GM13977 (cell line): Measurements from ENCODE around the gene ZNF677.
"Not testable (repeated sequence)": the region's sequence is repeated elsewhere in the genome, so short reads cannot be mapped to it uniquely, and the experiment has no call there.

Source experiments
- DNase-seq: peaks from one replicate; pipeline ENCODE4 v3.0.0; 2012; ENCODE audit warnings: low spot score
- in situ Hi-C: fragments of 300-500 bp; cut with MboI; formaldehyde crosslinking; loops from one replicate; pipeline ENCODE4 v1.12.0; 2022; ENCODE audit warnings: low sequenced_read_pairs, low pct_unique_long_range_greater_than_20kb, mixed read lengths, inconsistent platforms; ENCODE audit not compliant: unreplicated experiment
- TF ChIP-seq, protein P1 (sequence below): IDR thresholded peaks from 2 replicates; pipeline ENCODE4 v1.5.1; 2012; ENCODE audit warnings: mild to moderate bottlenecking, control low read depth; ENCODE audit not compliant: insufficient read depth; ENCODE audit errors: extremely low read depth, missing control alignments

ZNF677 gene

DNA sequence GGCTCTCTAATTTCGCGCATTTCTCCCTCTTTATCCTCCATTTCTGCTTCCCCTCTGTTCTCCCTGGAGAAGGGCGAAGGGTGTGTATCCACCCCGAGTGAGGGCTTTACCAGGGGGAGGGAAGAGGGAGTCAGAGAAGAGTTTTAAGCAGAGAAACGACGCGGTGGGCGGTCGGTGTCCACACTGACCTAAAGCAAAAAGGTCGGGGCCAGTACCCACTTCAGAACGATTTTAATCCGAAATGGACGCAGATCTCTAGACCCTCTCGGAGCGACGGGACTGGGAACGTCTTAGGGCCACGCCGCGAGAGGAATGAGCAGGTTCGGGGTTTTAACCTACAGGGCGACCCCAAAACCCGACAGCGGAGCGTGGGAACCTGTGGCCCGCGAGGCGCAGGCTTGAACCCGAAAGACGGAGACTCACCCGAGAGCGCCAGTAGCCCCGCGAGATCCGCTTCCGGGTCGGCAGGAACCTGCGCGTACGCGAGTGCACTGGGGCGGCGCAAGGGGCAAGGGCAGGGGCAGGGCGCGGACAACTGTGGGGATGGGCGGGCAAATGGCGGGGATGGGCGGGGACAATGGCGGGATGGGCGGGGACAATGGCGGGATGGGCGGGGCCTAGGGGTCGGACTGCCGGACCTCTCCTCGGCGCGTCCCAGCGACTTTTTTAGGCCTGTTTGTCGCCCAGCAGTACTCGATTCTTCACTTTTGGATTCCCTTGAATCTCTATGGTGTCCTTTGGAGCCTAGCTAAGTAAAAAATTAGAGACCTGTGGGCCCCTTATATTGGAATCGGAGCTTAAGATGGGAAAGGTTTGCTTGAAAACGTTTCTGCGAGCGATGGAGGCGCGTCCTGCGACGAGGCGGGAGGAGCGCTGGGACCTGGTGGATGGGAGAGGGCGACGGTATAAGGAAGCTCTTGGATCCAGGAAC lies at the start of gene ZNF677:
Gene ZNF677 (minus strand): TSS at position 463 of the 931 bp plus-strand sequence. CDS start 3,323 bp downstream, outside the sequence.
- DNase-seq, result peak; percentile 76
- in situ Hi-C loops, result no loop called here
- TF ChIP-seq, protein P1, sequence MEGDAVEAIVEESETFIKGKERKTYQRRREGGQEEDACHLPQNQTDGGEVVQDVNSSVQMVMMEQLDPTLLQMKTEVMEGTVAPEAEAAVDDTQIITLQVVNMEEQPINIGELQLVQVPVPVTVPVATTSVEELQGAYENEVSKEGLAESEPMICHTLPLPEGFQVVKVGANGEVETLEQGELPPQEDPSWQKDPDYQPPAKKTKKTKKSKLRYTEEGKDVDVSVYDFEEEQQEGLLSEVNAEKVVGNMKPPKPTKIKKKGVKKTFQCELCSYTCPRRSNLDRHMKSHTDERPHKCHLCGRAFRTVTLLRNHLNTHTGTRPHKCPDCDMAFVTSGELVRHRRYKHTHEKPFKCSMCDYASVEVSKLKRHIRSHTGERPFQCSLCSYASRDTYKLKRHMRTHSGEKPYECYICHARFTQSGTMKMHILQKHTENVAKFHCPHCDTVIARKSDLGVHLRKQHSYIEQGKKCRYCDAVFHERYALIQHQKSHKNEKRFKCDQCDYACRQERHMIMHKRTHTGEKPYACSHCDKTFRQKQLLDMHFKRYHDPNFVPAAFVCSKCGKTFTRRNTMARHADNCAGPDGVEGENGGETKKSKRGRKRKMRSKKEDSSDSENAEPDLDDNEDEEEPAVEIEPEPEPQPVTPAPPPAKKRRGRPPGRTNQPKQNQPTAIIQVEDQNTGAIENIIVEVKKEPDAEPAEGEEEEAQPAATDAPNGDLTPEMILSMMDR, result no peak

DNA sequence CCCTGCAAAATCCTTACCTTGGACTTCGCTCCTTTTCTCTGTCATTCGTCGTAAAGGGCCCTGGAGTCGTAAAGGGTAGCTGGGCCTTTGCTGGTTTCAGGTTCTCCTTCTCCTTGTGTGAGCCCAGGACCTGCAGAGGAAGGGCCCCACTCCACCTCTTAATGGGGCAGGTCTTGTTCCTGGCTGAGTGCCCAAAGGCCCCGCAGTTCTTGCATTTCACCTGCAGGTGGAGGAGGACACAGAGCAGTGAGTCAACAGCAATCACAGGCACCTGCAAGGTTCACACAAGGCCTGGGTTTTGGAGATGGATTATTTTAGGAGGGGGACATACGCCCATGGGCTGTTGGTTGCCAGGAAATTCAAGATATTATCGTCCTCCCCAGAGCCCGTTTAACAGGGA lies 46.7 kb upstream of the ZNF677 start:
- DNase-seq, in situ Hi-C loops: not testable (repeated sequence)

DNA sequence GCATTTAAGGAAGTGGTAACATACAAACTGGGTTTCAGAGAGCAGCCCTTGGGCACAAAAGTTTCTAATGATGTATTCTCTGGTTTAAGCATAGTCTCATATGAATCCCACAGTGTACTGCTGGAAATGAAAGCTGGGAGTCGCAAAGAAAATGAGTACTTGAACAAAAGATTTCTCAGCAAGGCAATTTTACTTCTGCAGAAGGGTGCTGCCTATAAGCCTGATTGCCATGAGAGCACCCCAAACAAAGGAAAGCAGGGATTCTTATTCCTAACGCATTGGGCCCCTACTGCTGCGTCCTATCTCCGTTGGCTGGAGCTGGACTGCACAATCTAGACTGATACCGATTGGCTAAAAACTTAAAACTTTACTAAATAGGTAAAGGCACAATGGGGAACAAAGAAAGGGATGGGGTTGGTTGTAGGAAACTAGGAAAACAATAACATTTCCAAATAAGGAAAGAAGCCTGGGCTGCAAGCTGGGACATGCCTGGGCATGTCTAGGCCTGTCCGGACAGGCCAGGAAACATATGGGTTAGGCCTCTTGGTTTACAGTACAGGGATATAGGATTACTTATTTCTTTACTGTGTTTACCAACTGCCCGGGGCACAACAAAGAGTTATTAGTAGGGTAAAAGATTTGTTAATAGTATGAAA lies 40.2 kb upstream of the ZNF677 start:
- TF ChIP-seq, protein P1, result no peak
- DNase-seq, result no peak
- in situ Hi-C loops, result no loop called here

DNA sequence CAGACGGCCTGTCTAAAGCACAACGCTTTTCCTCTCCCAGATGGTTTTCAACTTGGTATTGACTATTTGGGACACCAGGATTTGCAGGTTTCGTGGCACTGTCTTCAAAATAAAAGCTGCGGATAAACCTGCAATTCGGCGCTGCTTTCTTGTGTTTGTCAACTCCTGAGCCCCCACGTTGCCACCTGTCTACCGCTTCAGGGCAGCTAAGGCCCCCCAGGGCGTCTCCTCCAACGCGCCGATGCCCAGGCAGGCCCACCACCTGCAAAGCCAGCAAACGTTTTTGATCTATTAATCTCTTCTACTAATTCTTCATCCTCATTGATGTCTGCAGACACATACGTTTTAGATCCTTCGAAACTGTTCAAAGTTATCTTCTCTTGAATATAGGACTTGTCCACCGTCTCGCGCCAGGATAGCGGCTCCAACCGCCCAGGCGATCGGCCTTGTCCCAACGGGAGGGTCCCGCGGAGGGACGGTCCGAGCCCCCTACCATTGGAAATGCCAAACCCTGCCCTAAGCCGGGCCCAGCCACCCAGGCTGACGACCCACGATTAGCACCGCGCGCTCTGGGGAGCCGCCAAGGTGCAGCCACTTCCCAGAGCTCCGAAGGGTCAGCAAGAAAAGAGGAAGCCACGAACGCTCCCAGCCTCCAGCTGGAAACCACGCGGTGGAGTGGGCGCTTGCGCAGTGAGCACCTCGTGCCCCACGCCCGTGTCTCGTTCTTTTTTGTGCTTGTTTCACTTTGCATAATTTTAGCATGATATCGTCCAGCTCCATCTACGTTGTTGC lies 36.3 kb upstream of the ZNF677 start:
- in situ Hi-C loops, result no loop called here
- TF ChIP-seq, protein P1, result no peak
- no peak for DNase-seq

DNA sequence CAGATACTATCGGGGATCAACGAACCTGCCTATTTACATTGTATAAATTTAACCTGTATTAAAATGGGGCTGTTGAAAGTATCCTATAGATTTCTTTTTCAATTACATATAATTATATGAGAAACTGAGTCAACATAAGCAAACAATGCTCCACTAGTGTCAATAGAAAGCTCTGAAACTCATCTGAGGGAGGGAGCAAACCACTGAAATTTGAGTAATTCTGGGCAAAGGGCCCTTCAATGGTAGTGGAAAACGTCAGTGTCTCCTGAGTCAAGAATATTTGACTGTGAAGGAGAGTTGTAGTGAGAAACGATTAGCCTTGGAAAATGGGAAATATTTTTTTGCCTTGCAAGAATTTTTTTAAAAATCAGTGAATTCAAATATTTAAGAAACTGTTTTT lies 30.4 kb upstream of the ZNF677 start:
- in situ Hi-C loops, result no loop called here
- TF ChIP-seq, protein P1, result no peak
- no peak for DNase-seq

DNA sequence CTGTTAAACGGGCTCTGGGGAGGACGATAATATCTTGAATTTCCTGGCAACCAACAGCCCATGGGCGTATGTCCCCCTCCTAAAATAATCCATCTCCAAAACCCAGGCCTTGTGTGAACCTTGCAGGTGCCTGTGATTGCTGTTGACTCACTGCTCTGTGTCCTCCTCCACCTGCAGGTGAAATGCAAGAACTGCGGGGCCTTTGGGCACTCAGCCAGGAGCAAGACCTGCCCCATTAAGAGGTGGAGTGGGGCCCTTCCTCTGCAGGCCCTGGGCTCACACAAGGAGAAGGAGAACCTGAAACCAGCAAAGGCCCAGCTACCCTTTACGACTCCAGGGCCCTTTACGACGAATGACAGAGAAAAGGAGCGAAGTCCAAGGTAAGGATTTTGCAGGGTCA lies 27.3 kb upstream of the ZNF677 start:
- DNase-seq, result not testable (repeated sequence)

DNA sequence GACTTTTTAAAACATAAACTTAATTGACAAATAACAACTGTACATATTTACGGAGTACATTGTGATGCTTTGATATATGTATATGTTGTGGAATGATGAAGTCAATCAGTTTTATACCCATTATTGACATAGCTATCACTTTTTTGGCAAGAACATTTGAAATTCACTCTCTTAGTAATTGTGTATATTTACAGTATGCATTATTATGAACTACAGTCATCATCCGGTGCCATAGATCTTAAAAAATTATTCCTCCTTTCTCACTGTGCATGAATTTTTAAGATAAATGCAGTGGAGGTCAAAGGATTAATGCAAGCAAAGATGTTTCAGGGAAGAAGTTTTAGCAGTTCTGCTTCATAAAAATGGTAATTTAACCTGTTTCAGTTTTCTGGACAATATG lies 20.8 kb upstream of the ZNF677 start:
- TF ChIP-seq, protein P1, result no peak
- in situ Hi-C loops, result no loop called here
- DNase-seq, result no peak

More for the DNA sequence above, 27.3 kb upstream of the ZNF677 start:
- in situ Hi-C loops, result not testable (repeated sequence)
